NK-92 (cell line): ENCODE results near the gene C1orf52.
A peak's percentile ranks its signal among the peaks of the same experiment; 100 is the strongest.

Experiments used
- DNase-seq: peaks from one replicate; lab custom pipeline; 2025; ENCODE audit not compliant: unreplicated experiment; lab: John Stamatoyannopoulos, UW

Gene C1orf52

DNA sequence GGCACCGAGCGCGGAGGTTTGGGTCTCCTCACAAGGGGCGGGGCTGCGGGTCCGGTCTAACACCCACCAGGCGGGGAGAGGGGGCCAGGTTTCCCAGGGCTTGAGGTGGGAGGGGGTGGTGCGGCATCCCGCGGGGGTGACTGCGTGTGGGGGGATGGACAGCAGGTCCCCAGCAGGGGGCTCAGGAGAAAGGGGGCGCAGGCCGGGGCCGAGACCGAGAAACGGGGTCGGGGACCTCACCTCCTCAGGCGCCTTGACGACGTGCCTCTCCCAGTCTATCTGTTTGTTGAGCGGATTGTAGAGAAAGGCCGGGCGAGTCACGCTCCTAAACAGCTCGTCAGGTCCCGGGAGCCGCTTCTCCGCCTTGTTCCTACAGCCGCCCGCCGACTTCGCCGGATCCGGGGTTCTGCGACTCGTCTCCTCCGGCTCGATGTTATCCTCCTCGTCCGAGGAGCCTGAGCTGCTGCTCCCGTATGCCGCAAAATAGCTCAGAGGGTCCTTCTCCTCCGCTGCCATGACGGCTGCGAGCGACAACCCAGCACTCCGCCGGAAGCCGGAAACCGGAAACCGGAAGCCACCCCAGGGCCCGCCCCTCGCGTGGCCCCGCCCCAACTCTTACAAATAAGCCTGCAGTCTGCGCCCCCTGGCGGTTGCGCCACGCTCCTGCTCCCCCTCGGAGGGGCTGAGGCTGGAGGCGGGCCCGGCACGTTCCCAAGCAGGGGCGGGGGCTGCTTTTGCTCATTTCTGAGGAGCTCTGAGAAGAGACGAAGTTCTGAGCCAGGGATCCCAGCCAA, at the start of gene C1orf52:
C1orf52 (minus strand) TSS at position 545 of the 794 bp plus-strand sequence; CDS start at position 516, 29 bp downstream.
- DNase-seq = peak; percentile 73

DNA sequence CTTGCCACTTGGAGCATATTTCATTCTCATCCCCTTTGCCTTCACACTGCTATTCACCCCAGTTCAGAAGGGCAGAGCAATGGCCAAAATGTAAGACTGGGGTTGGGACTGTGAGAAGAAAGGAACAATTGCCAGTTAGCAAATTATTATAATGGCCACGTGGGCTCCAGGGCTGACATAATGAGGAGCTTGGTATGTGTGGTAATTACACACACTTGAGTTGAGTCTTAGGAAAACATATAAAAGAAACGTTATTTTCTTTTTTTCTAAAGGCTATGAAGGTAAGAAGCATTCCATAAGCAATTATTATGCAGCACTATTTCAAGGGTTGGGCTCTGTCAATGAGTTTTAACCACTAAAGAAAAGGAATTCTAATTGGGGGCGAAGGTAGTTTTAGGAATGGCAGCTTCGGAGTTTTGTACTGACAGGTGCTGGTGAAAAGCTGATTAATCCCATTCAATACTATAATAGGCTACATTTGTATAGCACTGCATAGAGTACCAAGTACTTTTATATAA, 49.4 kb upstream of the C1orf52 start:
- DNase-seq = no peak

DNA sequence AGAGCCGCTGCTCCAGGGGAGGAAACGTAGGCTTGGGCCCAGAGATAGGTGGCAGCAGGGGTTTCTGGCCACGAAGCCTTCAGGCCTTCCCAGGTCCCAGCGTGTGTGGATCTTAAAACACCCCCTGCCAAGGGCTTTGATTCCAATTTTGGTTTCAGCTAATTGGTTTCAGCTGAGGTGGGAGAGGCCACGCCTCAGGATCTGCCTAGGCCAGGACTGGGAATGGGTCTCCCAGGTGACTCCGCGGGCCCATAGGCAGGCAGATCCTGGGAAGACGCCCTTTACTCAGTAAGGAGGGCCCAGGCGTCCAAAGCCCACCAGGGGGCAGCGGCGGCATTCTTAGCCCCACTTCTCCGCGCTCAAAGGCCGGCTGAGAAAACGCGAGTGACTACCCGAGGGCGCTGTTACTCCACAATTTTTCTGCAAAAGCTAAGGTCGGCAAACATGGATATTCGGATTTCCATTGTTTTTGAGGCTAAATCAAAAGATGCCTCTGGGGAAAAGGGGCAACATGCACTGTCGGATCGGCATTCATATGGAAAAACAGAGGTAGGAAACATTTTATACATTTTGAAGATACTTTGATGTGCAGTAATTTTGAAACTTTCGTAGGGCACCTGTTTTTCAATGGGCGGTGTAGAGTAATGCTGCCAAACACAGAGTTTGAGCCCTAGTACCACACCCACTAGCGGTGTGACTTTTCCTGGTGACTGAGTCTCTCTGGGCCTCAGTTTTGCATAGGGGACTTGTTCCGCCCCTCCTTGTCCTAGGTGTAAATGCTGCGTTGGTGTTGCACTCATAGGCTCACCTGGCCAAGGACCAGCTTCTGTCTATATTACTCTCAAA, 48.7 kb upstream of the C1orf52 start:
- no peak for DNase-seq

DNA sequence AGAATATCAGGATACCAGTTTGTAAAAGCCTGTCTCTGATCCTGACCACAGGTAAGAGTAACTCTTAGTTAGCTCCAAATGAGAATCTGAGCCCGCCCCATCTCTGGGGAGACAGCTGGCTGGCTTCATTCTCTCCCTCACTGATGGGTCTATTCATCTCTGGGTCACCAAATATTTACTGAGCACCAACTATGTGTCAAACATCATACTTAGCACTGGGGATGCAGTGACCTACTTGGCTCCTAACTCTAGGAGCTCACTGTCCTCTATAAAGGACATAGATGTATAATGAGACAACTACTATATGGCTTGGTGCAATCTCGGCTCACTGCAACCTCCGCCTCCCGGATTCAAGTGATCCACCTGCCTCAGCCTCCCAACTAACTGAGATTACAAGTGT, 46.8 kb upstream of the C1orf52 start:
- no peak for DNase-seq

DNA sequence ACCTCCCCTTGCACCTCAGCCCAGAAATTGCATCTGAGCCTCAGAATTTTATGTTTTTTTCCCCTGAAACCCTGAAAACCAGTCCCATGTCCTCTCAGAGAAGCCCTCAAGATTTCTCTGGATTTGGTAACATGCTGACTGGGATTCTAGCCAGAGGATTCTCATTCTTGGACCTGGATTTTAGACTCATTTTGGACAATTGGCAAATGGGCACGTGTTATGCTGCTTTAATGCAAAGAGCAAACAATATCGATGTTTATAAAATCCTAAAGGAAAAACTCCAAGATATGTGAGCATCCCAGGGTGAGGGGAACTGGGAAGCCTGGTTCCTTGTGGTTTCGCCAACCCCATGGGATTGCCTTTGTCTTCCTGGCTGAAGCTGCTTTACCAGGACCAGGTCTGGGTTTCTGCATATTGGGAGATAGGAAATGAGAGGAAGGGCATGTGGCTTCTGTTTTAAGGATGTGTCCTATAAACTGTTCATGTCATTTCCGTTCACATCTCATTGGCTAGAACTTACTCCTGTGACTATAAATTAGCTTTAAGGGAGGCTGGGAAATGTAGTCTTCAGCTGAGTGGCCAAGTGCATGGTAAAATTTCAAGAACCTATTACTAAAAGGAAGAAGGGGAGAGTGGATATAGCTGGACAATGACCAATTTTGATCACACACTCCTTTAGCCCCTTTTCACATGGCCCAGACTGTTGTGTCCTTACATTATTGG, 44.1 kb upstream of the C1orf52 start:
- no peak for DNase-seq

DNA sequence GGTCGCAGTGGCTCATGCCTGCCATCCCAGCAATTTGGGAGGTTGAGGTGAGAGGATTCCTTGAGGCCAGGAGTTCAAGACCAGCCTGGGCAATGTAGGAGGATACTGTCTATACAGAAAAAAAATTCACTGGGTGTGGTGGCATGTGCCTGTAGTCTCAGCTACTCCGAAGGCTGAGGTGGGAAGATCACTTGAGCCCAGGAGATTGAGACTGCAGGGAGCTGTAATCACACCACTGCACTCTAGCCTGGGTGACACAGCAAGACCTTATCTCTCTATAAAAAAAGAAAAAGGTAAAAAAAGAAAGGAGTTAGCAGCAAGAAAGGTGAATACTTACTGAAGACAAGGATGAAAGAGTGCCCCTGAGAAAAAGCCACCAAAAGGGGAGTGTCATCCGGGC, 40.7 kb upstream of the C1orf52 start:
- DNase-seq = no peak

DNA sequence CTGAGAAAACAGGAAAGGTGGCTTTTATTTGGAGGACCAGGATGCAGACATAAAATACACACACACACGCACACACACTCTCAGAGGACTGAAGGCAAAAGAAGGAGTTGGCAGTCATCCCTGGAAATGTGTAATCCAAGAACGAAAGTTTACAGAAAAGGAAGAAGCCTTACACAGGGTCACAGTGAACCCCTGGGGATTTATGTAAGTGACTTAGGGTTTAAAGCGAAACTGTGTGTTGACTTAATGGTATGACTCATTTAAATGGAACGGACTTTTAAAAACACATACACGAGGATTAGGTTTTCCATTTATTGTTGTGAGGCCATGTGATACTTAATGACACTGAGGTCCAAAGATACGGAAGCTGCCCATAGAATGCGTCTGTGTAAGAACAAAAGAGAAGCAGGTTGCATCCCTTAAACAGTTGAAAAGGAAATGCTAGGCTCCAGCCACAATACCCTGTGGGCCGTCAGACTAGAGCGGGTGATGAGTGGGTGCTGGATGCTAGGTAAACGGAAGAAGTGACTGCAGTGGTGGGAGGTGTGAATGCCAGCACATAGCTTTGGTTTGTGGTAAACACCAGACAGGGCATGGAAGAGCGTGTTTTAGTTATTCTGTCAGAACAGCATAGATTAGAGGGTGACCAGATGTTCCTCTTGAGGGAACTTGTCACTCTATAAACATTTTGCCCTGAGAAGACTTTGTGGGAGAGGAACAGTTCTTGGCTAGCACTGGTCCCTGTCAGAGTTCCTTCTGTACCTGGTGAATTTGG, 38.6 kb upstream of the C1orf52 start:
- DNase-seq = no peak

DNA sequence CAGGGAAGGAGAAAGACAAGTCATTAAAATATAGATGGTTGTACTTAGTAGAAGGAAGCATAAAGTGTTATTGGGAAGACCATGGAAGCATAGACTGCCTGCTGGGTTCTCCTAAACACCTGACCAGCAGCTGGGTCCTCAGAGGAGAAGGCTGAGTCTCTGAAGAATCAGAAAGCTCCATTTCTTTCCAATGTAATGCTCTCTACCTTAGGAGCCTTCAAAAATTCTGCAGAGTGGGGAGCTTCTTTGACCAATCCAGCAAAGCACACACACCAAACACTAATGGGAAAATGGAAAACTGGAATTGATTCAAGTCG, 38.0 kb upstream of the C1orf52 start:
- no peak for DNase-seq

DNA sequence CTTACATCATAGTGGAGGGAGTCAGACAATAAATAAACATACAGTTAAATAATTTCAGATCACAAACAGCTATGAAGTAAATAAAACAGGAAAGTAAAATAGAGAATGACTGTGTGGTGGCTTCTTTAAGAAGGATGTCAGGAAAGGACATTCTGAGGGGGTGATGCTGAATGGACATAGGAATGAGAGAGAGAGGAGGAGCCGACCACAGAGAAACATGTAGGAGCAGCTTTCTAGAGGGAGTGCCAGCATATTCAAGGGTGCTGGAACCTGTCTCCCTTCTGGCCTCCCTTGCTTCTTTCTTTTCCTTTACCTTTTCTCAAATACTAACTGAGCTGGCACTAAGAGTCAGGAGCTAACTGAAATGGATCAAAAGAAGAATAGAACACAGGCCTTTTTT, 37.5 kb upstream of the C1orf52 start:
- no peak for DNase-seq

DNA sequence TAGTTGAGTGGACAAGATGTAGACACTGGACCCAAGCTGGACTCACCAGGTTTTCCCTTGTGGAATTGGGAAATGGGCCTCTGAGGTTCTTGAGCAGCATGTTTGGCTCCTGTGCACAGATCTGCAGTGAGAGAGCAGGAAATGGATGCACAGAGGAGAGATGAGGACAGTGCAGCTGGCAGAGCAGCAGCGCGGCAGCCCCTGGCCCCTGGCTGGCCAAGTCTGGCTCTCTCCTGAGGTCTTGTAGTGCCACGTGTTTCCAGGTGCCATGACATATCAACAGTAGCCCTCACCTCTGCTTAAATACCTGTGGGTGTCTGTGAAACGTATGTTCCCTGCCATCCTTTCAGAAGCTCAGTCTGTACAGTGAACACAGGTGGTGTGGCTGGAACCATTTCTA, 36.2 kb upstream of the C1orf52 start:
- DNase-seq = no peak

DNA sequence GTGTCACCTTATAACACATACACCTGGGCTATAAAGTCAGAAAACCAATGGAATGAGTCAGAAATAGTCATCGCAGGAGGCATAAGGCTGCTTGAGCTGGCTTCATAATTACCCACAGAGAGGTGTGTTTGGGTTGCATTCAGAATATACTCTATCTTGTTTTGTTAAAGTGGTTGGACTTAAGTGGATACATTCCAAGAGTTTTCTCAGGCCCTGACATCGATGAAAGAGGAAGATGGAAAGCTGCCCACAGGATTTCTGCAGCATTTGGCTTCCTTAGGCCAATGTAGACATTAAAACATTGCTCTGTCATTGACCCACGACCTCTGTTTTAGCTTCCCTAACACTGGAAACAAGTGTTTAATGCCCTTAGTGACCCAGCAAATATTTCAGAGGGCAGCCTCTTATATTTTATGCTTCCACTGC, 35.6 kb upstream of the C1orf52 start:
- no peak for DNase-seq

DNA sequence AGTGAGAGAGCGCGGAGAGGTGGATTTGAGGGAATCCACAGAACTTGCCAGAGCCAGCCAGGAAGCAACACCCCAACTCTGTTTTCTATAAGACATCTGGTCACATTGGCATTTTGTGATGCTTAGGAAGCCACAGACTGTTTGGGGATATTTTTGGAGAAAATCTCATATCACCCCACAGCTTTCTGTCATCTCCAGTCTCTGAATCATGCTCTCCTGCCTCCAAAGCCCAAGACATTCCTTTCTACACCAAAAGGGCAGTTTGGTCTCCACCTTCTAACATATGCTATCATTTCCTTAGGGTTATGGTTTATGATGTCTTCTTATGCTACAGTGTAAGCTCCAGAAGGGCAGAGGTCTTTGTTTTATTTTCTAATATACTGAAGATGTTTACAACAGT, 31.4 kb upstream of the C1orf52 start:
- DNase-seq = no peak

DNA sequence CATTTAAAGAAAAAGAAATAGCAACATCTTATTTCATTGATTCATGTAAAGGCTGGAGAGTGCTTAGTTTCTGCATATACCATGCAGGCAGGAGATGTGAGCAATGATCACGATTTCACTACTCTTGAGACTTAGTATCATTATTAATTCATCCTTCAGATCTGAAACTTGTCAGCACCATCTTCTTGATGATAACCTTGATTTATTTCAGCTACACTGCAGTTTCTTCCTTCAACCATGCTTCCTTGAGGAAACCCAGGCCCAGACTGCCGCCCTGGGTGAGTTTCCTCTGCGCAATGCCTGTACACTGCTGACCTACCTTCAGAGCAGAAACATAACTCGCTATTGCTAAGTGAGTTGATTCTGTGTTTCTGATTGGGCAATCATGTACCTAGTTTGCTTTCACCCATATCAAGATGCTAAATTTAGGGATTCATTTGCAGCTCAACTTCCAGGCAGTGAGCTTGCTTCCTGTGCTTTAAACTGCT, 30.4 kb upstream of the C1orf52 start:
- no peak for DNase-seq

DNA sequence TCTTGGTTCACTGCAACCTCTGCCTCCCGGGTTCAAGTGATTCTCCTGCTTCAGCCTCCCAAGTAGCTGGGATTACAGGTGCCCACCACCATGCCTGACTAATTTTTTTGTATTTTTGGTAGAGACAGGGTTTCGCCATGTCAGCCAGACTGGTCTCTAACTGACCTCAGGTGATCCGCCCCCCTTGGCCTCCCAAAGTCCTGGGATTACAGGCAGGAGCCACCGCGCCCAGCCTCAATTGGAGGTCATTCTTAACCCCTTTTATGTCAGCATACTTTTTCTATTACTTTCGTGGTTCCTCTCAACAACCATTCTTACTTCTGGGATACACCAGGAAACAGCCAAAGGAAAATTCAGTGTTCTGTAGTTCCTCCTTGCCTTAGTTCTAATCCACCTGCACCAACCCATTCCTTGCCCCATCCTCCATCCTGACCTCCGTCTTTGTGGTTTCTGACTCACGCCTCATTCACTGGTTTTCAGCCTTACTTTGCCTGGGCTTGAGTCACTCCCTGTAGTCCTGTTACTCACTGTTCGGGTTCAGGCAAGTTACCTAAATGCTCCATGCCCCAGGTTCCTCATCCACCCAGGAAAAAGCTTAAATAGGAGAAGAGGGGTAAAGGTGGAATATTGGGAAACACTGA, 29.9 kb upstream of the C1orf52 start:
- no peak for DNase-seq

DNA sequence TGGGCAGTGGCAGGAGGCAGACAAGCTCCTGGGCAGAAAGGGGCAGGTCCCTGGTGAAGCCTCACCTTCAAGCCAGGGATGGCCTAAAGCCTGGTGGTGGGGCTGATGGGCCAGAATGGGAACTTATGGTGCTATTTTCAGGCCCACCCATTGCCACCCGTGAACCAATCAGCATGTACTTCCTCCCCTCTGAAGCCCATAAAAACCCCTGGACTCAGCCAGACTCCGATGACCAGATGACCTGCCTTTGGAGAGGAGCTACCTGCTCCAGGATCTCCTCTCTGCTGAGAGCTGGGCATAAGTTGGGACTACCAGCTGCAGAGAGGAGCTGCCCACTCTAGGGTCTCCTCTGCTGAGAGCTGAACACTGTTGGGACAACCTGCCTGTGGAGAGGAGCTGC, 24.7 kb upstream of the C1orf52 start:
- no peak for DNase-seq

DNA sequence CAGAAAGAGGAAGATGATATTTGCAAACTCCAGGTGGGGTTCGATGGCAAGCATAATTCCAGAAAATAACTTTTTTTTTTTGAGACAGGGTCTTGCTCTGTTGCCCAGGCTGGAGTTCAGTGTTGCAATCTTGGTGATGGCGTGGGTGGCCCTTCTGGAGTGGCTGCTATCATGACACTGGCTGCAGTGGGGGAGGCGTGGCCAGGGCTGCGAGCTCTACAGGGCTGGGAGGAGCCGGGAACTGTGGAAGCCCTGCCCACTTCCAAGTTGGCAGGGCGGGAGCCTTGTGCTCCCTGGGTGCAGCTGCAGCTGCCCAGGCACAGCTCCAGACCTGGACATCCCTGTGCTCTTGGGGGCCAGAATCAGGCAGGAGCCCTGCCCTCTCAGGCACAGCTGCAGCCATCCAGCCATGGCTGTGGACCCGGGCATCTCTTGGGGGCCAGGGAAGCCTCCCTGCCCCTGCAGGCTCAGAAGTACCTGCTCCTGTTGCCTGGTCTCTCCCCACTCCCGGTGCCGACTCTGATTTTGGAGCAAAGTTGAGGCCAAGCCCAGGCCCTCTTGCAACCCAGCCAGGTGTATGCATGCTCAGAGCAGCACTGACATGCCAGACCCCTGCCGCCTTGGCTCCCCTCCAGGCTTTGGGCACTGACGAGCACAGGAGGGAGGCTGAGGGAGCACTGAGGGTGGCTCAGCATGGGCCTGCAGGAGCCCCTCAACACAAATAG, 24.2 kb upstream of the C1orf52 start:
- no peak for DNase-seq

DNA sequence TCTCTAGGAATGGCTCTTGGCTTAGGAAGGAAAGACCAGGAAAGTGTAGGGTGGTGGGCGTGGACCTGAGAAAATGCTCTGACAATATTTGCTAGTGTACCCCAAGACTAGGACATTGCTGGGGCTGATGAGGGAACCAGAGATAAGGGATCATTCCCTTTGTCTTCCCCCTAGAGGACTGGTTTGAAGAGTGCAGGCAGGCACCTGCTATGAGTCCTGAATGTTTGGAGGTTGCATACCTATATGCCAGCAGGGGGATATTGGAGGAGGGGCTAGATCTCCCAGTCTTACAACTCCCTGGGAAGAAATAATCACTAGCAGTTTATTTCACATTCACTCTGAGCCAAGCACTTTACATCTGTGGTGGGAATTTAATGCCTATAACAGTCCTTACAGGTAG, 23.0 kb upstream of the C1orf52 start:
- DNase-seq = no peak

DNA sequence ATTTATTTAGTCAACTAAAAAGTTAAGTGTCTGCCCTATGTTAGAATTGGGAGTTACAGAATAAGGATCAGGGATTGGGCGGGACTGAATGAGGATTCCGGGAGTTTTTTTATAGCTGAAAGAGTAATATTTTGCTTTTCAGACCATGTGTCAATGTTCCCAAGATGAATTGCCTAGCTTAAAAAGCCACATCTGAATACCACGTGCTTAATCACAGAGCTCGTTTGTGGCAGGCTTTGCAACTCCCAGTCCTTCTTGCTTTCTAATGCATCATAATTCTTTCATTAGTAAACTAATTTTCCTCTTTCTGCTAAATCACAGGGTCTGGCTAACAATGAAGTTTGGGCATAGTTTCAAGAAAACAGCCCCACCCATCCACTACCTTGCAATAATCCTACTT, 21.2 kb upstream of the C1orf52 start:
- DNase-seq = no peak

DNA sequence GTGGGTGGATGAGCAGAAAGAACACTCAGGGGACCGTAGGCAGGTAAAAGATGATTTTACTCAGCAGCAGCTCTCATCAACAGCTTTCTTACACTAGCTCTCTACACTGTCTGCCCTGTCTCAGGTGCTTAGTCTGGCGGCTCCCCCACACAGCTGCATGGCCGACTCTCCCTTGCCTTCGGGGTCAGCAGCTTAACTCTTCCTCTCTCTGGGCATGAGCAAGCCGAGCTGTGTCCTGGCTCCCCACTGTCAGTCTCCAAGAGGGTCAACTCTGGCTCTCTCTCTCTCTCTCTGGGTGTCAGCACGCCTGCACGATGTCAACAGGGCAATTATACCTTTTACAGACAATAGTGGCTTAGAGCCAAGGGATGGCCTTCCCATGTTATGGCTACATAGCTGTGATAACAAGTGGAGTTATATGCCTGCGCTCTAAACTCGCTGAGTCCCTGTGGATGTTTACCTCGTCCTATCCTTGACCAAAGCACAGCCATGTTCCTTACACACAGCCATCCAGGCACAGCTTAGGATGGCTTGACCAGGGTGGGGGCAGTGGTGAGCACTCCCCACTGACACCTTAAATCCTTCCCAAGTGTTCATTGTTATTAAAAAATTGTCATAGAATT, 20.1 kb upstream of the C1orf52 start:
- DNase-seq = no peak
